OCI-LY7 (cell line): ENCODE results near the gene MEF2A.

Experiments used
- CTCF ChIP-seq: fragments of 200-600 bp; sonication (generic); conservative IDR thresholded peaks from 2 replicates; pipeline ENCODE4 v1.5.1; 2014; ENCODE audit warnings: mild to moderate bottlenecking, antibody characterized with exemption, low read length, moderate library complexity, mixed read lengths
- EZH2phosphoT487 ChIP-seq: fragments of 200-600 bp; sonication (generic); IDR thresholded peaks from 2 replicates; pipeline ENCODE4 v1.6.1; 2018; ENCODE audit warnings: low read depth, borderline replicate concordance, mild to moderate bottlenecking, mixed run types, antibody characterized with exemption, low read length, moderate library complexity, mixed read lengths

GRCh38 chr15:99635145-99635544 lies 69.4 kb downstream of the MEF2A start:
- no peak for TF ChIP-seq CTCF
- TF ChIP-seq EZH2phosphoT487, result no peak
